Lower leg skin (tissue), 4 donors: Measurements from ENCODE around the gene SNTG2. TPM values are rescaled to one million over a fixed set of nuclear protein-coding genes. Genes with fewer than 3 reads are reported as not detected.

Source experiments
- DNase-seq, 2 donors: peaks; one replicate each; pipeline ENCODE4 v3.0.0-alpha.2; 2019; ENCODE audit warnings: low spot score in 2 of 2
- H3K4me3 ChIP-seq: fragments of 200-600 bp; sonication (generic); 2 replicates; pipeline ENCODE4 v1.5.1; 2017; ENCODE audit warnings: mild to moderate bottlenecking, low read depth; ENCODE audit not compliant: poor library complexity, severe bottlenecking
- POLR2A ChIP-seq, 2 donors: fragments of 450-650 bp; IDR thresholded peaks; one replicate each; pipeline ENCODE4 v1.6.1; 2016 to 2017; ENCODE audit warnings: antibody characterized with exemption in 2 of 2, mild to moderate bottlenecking in 1 of 2, moderate library complexity in 1 of 2
- WGBS, 2 donors: methylation state at CpG; one replicate each; pipeline ENCODE4 v1.1.5; 2018; 5-methylcytosine and 5-hydroxymethylcytosine counted together
- intact Hi-C: fragments of 100-400 bp; cut with DNase I; formaldehyde crosslinking; loops from one replicate; pipeline ENCODE4 v1.15.0; 2023; ENCODE audit warnings: low total_unique reads
- total RNA-seq, 4 donors: library from RNA; depleted of rRNA; stranded (reverse); fragments of >200 nt; gene quantifications; one replicate each; pipeline ENCODE4 v1.1.0, GENCODE V29; 2016
- TF ChIP-seq, protein P1 (sequence below), 3 donors: fragments of 450-650 bp; IDR thresholded peaks; one replicate each; pipeline ENCODE4 v1.5.1; 2016; ENCODE audit warnings: antibody characterized with exemption in 3 of 3, mild to moderate bottlenecking in 3 of 3, moderate library complexity in 2 of 3

Gene SNTG2
- total RNA-seq, 4 donors from 2014 or later, result 1.4 to 15.3 (median 6.3) TPM

DNA sequence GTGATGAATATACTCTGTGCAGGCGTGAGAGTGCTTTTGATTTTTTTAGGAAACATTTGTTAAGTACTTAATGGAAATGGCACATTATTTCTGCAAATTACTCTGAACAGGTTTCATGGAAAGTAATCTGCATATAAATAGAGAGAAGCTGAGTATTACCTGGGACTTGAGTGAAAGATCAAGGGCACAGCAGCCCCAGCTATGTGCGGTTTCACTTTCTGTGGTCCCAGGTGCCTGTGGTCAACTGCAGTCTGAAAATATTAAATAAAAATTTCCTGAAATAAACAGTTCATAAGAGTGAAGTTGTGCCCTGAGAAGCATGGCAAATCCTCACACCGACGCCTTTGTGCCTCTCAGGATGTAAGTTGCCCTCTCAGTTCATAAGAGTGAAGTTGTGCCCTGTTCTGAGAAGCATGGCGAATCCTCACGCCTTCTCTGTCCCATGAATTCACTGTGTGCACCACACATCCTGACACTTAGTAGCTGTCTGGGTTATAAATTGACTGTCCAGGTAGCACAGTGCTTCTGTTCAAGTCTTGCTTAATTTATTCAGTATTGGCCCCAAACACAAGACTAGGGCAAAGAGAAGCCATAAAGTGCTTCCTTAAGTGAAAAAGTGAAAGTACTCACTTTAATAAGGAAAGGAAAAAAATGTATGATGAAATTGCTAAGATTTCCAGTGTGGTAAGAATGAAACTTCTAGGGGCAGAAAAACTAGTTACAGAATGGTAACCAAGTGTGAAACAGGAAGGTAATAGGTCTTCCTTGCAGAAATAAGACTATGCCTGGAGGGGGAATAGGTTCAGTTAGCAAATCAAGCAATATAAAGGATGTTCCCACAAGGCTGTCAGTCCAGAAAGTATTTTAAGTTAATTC is 4.3 kb upstream of the SNTG2 start:
- WGBS, 2 donors, result 89 to 90% methylated on average over 6 of the region's 6 CpGs
- TF ChIP-seq, protein P1, sequence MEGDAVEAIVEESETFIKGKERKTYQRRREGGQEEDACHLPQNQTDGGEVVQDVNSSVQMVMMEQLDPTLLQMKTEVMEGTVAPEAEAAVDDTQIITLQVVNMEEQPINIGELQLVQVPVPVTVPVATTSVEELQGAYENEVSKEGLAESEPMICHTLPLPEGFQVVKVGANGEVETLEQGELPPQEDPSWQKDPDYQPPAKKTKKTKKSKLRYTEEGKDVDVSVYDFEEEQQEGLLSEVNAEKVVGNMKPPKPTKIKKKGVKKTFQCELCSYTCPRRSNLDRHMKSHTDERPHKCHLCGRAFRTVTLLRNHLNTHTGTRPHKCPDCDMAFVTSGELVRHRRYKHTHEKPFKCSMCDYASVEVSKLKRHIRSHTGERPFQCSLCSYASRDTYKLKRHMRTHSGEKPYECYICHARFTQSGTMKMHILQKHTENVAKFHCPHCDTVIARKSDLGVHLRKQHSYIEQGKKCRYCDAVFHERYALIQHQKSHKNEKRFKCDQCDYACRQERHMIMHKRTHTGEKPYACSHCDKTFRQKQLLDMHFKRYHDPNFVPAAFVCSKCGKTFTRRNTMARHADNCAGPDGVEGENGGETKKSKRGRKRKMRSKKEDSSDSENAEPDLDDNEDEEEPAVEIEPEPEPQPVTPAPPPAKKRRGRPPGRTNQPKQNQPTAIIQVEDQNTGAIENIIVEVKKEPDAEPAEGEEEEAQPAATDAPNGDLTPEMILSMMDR (IDR thresholded peaks at IDR 0.05), result no peak
- no peak for TF ChIP-seq POLR2A (IDR thresholded peaks at IDR 0.05)
- intact Hi-C loops, result no loop called here
- H3K4me3 ChIP-seq, result no peak overlapping the region
- DNase-seq, result no peak

DNA sequence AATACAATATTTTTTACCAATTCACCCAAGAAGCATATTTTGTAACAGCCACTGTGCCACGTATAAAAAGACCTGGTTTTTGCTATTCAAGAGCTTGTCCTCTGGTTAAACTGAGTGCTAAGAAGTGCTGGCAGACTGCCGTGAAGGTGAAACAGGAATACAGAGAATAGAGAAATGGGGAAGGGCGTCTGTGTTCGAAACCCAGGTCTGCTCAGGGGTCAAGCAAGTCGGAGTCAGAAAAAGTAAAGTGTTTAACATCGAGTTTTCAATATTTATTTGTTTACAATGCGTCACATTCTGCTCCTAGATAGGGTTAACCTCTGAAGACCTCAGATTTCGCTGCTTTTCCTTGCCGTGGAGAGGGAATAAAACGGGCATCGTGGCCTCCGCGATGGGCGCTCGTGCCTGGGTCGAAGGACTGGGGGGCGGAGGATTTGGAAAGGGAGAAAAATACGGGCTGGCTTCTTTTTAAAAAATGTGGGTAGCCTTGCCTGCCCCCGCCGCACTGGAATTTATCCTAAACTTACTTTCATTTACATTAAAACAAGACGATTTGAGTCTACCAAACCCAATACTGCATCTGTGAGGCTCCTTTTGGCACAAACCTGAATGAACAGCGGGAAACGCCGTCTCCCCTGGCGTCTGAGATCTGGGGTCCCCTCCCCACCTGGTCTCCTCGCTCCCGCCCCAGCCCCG is 1.1 kb upstream of the SNTG2 start:
- intact Hi-C loops, result loop anchor here (10.0 kb wide), 1 partner anchor 595 kb away; no protein-coding TSS in a partner anchor
- 10 to 11% methylated on average over 28 of the region's 28 CpGs for WGBS, 2 donors

DNA sequence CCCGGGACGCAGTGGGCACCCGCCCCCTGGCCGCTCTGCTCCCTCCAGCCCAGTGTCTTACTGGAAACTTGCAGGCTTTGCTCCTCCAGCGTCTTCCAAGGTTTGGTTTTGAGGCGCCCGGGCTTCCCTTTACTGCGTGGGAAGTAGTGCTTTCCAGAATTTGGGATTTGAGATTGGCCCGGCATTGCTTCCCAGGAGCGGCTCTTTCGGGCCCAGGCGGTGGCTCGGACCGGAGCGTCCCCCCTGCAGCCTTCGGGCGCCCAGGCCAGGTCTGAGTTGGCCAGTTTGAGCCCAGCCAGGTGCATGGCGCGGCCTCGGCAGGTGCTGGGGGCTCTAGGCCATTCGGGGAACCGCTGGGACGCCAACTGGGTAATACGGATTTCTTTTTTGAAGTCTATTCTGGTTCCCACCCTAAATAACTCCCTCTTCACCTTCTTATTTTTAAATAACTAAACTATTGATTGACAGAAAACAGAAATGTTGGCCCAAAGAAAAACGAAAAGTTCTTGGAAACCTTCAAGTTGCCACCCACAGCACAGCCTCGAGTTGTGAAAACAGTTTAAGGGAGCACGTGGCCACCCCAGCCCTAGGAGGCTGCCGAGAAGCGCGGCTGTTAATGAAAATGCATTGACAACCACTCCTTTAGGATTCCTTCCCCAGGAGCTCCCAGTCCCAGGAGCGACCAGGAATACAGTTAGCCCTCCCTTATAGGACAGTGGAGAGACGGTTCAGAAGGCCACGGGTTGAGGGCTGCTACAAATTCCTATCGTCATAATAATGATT is 766 bp downstream of the SNTG2 start:
- DNase-seq, result no peak
- intact Hi-C loops, result loop anchor here (10.0 kb wide), 1 partner anchor 593 kb away; no protein-coding TSS in a partner anchor
- 30 to 33% methylated on average over 23 to 30 of the region's 34 CpGs for WGBS, 2 donors
- peak overlapping the region; percentile 10 for H3K4me3 ChIP-seq
- no peak for TF ChIP-seq POLR2A (IDR thresholded peaks at IDR 0.05)

More for the DNA sequence above, 1.1 kb upstream of the SNTG2 start:
- DNase-seq, result no peak
- TF ChIP-seq, protein P1 (IDR thresholded peaks at IDR 0.05), result no peak
- TF ChIP-seq POLR2A (IDR thresholded peaks at IDR 0.05), result no peak
- H3K4me3 ChIP-seq, result peak overlapping the region; percentile 10

DNA sequence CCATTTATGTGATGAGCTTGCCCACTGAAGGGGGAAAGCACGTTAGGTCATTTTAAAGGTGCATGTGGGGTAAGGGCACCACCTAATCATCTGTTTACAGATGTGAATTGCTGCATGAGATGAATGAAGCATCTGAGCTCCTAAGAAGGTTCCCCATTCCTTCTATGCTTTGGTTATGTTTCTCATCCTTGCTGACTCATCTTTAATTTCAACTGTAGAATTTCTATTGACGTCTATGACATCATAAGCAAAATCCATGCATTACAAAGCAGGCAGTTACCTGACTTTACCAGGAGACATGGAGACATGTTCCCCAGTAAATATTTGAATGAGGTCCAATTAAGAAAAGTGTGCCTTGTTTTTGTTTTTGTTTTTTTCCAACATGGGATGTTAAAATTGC is 2.8 kb downstream of the SNTG2 start:
- TF ChIP-seq, protein P1 (IDR thresholded peaks at IDR 0.05), result no peak
- no peak for TF ChIP-seq POLR2A (IDR thresholded peaks at IDR 0.05)
- intact Hi-C loops, result loop anchor here (10.0 kb wide), 1 partner anchor 591 kb away; no protein-coding TSS in a partner anchor
- 28 to 50% methylated on average over 2 of the region's 2 CpGs for WGBS, 2 donors
- no peak for DNase-seq
- H3K4me3 ChIP-seq, result no peak overlapping the region

DNA sequence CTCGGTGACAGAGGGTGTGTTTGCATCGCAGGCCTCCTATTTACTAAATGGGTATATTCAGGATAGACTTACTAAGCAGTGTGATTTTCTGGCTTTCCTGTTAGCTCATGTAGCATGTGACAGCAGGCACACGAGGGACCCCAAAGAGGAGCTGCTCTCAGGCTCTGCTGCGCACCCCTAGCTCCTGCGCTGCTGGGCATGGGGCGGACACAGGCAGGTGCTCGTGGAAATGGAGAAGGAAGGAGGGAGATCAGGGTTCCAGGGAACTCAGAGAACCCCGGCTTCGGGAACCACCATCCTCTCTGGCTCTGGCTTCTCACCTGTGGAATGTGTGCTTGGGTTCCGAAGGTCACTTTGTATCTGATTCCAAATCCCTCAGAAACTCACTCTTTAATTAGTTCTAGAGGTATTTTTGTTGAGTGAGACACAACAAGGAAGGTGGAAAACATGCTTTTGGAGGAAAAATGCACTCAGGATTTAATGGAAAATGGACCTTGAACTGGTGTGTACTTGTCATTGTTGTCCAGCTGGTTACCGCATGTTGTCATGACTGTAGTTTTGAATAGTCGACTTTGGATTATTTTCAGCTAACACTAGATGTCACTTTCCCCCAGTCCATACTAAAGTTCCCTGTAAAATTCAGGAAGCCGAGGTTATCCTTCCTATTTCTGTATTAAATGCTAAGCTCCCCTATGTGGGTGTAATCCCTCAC is 3.5 kb downstream of the SNTG2 start:
- no peak for TF ChIP-seq POLR2A (IDR thresholded peaks at IDR 0.05)
- 67 to 71% methylated on average over 13 of the region's 13 CpGs for WGBS, 2 donors
- DNase-seq, result no peak
- intact Hi-C loops, result loop anchor here (10.0 kb wide), 1 partner anchor 591 kb away; no protein-coding TSS in a partner anchor
- no peak overlapping the region for H3K4me3 ChIP-seq

DNA sequence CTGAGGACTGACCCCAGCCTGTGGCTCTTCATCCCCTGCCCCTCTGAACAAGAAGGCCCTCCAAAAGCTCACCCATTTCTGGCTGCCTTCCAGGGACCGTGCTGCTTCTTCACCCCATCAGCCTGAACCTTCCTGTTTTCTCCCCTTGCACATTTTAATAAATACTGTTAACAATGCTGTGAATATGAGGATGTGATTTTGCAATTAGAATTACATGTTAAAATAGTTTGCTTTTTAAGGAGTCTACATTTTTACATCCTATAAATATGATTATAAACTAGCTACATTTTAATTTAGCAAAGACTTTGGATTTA is 4.0 kb downstream of the SNTG2 start:
- intact Hi-C loops, result loop anchor here (10.0 kb wide), 1 partner anchor 590 kb away; no protein-coding TSS in a partner anchor
- DNase-seq, result no peak
- H3K4me3 ChIP-seq, result no peak overlapping the region
- TF ChIP-seq, protein P1 (IDR thresholded peaks at IDR 0.05), result no peak
- TF ChIP-seq POLR2A (IDR thresholded peaks at IDR 0.05), result no peak
- 23 to 37% methylated on average over 1 of the region's 1 CpG for WGBS, 2 donors
